Thyroid gland (tissue), 4 donors: Measurements from ENCODE around the gene LOXL4. TPM values are rescaled to one million over a fixed set of nuclear protein-coding genes. Genes with fewer than 3 reads are reported as not detected.

Source experiments
- DNase-seq, 2 donors: peaks; one replicate each; pipeline ENCODE4 v3.0.0-alpha.2; 2019
- H3K27ac ChIP-seq, 3 donors: fragments of 200-600 bp; sonication (generic); 1 replicate in 2 of 3; 2 replicates in 1 of 3; pipeline ENCODE4 v1.5.1; 2016 to 2019; ENCODE audit warnings: mild to moderate bottlenecking in 1 of 3, moderate library complexity in 1 of 3
- H3K27me3 ChIP-seq: fragments of 200-600 bp; sonication (generic); one replicate; pipeline ENCODE4 v1.5.1; 2019
- H3K36me3 ChIP-seq, 2 donors: fragments of 200-600 bp; sonication (generic); one replicate each; pipeline ENCODE4 v1.5.1; 2016 to 2019
- H3K4me1 ChIP-seq, 2 donors: fragments of 200-600 bp; sonication (generic); one replicate each; pipeline ENCODE4 v1.5.1; 2017 to 2019
- H3K4me3 ChIP-seq, 3 donors: fragments of 200-600 bp; sonication (generic); replicated peaks in 1 of 3; 1 replicate in 2 of 3; 2 replicates in 1 of 3; pipeline ENCODE4 v1.5.1; 2016; ENCODE audit warnings: mild to moderate bottlenecking in 1 of 3
- H3K9me3 ChIP-seq: fragments of 200-600 bp; sonication (generic); one replicate; pipeline ENCODE4 v1.5.1; 2017
- POLR2A ChIP-seq, 2 donors: fragments of 450-650 bp; IDR thresholded peaks; one replicate each; pipeline ENCODE4 v1.6.1; 2017; ENCODE audit warnings: antibody characterized with exemption in 2 of 2, mild to moderate bottlenecking in 2 of 2, moderate library complexity in 1 of 2
- WGBS, 2 donors: methylation state at CpG; one replicate each; pipeline ENCODE4 v1.1.5; 2017; 5-methylcytosine and 5-hydroxymethylcytosine counted together
- intact Hi-C: fragments of 100-400 bp; cut with DNase I; formaldehyde crosslinking; loops from one replicate; pipeline ENCODE4 v1.15.1; 2023
- total RNA-seq, 4 donors: library from RNA; depleted of rRNA; stranded (reverse); fragments of >200 nt; gene quantifications; one replicate each; pipeline ENCODE4 v1.2.3, GENCODE V29; 2016
- TF ChIP-seq, protein P1 (sequence below), 6 experiments: fragments of 200-600 bp in 3 of 6; fragments of 450-650 bp in 3 of 6; sonication (generic) in 3 of 6; IDR thresholded peaks; one replicate each; pipeline ENCODE4 v1.5.1; 2016 to 2019; ENCODE audit warnings: antibody characterized with exemption in 6 of 6, mild to moderate bottlenecking in 2 of 6, inconsistent platforms in 1 of 6, moderate library complexity in 1 of 6

Gene LOXL4
- total RNA-seq, 4 donors from 2014 or later: 11.9 to 20.5 (median 15.3) TPM

DNA sequence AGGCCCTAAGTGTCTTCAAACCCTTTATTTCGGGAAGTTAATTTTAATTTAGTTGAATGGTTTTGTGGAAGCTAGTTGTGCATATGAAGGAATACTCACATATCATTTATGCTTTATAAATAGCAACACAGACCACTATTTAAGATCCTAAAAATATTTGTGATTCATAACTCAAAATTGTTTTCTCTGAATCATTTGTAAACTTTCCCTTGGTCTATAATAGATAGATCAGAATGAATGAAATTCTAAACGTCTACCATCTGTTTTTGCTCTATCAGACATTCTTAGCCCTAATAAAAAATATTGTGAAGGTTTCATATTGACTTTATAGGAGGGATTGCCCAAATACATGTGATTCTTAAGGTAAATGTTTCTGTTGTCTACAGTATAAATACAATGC lies 43.5 kb downstream of the LOXL4 start:
- no peaks in the 10 kb centered on the region for H3K9me3 ChIP-seq
- H3K36me3 ChIP-seq: no peaks in the 10 kb centered on the region
- no peak for TF ChIP-seq POLR2A (IDR thresholded peaks at IDR 0.05)
- TF ChIP-seq, protein P1, sequence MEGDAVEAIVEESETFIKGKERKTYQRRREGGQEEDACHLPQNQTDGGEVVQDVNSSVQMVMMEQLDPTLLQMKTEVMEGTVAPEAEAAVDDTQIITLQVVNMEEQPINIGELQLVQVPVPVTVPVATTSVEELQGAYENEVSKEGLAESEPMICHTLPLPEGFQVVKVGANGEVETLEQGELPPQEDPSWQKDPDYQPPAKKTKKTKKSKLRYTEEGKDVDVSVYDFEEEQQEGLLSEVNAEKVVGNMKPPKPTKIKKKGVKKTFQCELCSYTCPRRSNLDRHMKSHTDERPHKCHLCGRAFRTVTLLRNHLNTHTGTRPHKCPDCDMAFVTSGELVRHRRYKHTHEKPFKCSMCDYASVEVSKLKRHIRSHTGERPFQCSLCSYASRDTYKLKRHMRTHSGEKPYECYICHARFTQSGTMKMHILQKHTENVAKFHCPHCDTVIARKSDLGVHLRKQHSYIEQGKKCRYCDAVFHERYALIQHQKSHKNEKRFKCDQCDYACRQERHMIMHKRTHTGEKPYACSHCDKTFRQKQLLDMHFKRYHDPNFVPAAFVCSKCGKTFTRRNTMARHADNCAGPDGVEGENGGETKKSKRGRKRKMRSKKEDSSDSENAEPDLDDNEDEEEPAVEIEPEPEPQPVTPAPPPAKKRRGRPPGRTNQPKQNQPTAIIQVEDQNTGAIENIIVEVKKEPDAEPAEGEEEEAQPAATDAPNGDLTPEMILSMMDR (IDR thresholded peaks at IDR 0.05): no peak
- H3K4me3 ChIP-seq: no peak overlapping the region
- 85 to 91% methylated on average over 2 of the region's 2 CpGs for WGBS, 2 donors
- H3K4me1 ChIP-seq: peaks cover 0 to 6% of the 10 kb centered on the region in 2 donors
- no peak overlapping the region for H3K27ac ChIP-seq
- DNase-seq: no peak
- intact Hi-C loops: no loop called here
- no peaks in the 10 kb centered on the region for H3K27me3 ChIP-seq

DNA sequence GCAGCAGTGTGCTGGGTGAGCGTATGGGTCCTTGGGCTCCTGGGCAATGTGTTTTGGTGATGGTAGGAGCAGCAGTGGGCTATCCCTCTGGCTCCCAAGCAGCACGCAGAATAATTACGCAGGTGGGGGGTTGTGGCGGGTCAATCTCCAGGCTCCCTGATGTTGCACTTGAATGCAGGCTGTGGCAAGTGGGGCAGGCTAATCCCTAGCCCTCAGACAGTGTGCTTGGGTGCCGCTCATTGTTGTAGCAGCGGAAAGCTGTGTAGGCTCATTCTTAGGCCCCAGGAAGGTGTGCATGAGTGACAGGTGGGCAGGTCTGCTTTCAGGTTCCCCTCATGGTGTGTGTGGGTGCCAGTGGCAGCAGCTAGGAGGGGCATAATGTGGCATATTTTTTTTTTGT lies 44.1 kb downstream of the LOXL4 start:
- Histone ChIP-seq H3K4me1 (peaks cover 0 to 6% of the 10 kb centered on the region in 2 donors), H3K27me3 (no peaks in the 10 kb centered on the region), H3K36me3 (no peaks in the 10 kb centered on the region), H3K27ac (no peak overlapping the region), H3K4me3 (no peak overlapping the region), H3K9me3 (no peaks in the 10 kb centered on the region)
- 95 to 96% methylated on average over 6 of the region's 6 CpGs for WGBS, 2 donors
- DNase-seq: no peak
- intact Hi-C loops: no loop called here
- TF ChIP-seq, protein P1 (IDR thresholded peaks at IDR 0.05): no peak
- TF ChIP-seq POLR2A (IDR thresholded peaks at IDR 0.05): no peak

DNA sequence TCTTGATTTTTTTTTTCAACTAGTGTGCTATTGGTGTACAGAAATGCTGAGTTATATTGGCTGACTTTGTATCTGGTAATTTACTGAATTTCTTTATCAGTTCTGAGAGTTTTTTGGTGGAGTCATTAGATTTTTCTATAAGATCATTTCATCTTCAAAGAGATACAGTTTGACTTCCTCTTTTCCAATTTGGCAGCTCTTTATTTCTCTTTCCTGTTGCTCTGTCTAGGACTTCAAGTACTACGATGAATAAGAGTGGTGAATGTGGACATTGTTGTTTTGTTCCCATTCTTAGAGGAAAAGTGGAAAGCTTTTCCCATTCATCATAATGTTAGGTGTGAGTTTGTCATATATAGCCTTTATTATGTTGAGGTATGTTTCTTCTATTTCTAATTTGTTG lies 50.2 kb downstream of the LOXL4 start:
- no peak overlapping the region for H3K4me3 ChIP-seq
- no peak for TF ChIP-seq POLR2A (IDR thresholded peaks at IDR 0.05)
- TF ChIP-seq, protein P1 (IDR thresholded peaks at IDR 0.05): no peak
- no peaks in the 10 kb centered on the region for H3K4me1 ChIP-seq
- no peak overlapping the region for H3K27ac ChIP-seq
- H3K36me3 ChIP-seq: no peaks in the 10 kb centered on the region
- DNase-seq: no peak
- intact Hi-C loops: no loop called here
- no peaks in the 10 kb centered on the region for H3K27me3 ChIP-seq
- 69 to 78% methylated on average over 1 of the region's 1 CpG for WGBS, 2 donors
- no peaks in the 10 kb centered on the region for H3K9me3 ChIP-seq

DNA sequence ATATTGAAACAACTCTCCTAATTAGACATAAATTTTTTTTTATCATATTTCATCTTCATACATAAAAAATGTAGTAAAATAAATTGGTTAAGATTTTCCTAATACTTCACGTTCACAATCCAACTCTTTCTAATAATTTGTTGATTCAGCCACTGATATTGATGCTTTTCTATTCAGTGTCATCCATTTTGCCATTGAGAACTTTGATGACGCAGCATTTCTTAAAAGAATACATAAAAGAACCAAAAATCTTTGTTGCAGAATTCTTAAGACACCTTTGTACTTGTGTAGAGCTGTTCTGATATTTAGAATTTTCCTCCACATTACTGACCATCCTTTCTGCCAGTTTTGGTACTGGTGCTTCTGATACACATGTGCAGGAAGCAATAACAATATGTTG lies 52.6 kb downstream of the LOXL4 start:
- Histone ChIP-seq H3K9me3 (no peaks in the 10 kb centered on the region), H3K4me1 (peaks cover 0 to 8% of the 10 kb centered on the region in 2 donors), H3K4me3 (no peak overlapping the region), H3K27me3 (no peaks in the 10 kb centered on the region), H3K27ac (no peak overlapping the region), H3K36me3 (no peaks in the 10 kb centered on the region)
- no peak for DNase-seq
- TF ChIP-seq POLR2A (IDR thresholded peaks at IDR 0.05): no peak
- TF ChIP-seq, protein P1 (IDR thresholded peaks at IDR 0.05): no peak
- WGBS, 2 donors: 95% methylated on average over 2 of the region's 2 CpGs
- intact Hi-C loops: no loop called here

DNA sequence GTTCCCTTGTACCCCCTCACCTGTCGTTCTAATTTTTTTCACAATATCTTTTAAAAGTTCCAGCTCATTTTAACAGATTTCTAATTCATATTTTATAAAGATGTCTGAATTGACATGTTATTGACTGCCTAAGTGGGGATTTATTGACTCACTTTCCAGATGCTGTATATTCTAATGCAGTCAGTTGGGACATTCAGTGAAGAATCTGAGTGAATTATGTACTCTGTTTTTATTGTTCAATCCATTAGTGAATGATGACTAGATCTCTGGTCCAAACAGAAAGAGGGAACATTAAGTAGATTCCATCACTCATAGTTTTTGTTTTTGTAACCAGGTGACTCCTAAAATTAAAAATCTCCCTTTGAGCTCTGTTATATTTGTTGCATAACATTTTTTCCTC lies 54.3 kb downstream of the LOXL4 start:
- Histone ChIP-seq H3K9me3 (no peaks in the 10 kb centered on the region), H3K36me3 (peaks cover 0 to 3% of the 10 kb centered on the region in 2 donors), H3K4me3 (no peak overlapping the region), H3K27ac (no peak overlapping the region), H3K4me1 (peaks cover 0 to 8% of the 10 kb centered on the region in 2 donors), H3K27me3 (no peaks in the 10 kb centered on the region)
- TF ChIP-seq, protein P1 (IDR thresholded peaks at IDR 0.05): no peak
- no peak for TF ChIP-seq POLR2A (IDR thresholded peaks at IDR 0.05)
- no peak for DNase-seq
- intact Hi-C loops: no loop called here
- WGBS, 2 donors: 96 to 98% methylated on average over 1 of the region's 1 CpG
